Stomach (tissue), 9 donors: Measurements from ENCODE around the gene PPP3R1. TPM values are rescaled to one million over a fixed set of nuclear protein-coding genes. Genes with fewer than 3 reads are reported as not detected.
A peak's percentile ranks its signal among the peaks of the same experiment; 100 is the strongest.

Experiments used
- DNase-seq, 2 donors: peaks; one replicate each; pipeline versions ENCODE4 v3.0.0 to v3.0.0-alpha.2; 2013 to 2019
- H3K27ac ChIP-seq, 5 donors: fragments of 200-600 bp in 4 of 5; sonication (generic) in 4 of 5; one replicate each; pipeline ENCODE4 v1.5.1; 2013 to 2019; ENCODE audit warnings: mild to moderate bottlenecking in 1 of 5, moderate library complexity in 1 of 5
- H3K27me3 ChIP-seq, 3 donors: fragments of 200-600 bp; sonication (generic); one replicate each; pipeline ENCODE4 v1.5.1; 2017 to 2019; ENCODE audit warnings: mixed run types in 1 of 3
- H3K36me3 ChIP-seq, 4 donors: fragments of 200-600 bp; sonication (generic); 1 replicate in 3 of 4; 2 replicates in 1 of 4; pipeline ENCODE4 v1.5.1; 2016 to 2019
- H3K4me1 ChIP-seq, 4 donors: fragments of 200-600 bp; sonication (generic); one replicate each; pipeline ENCODE4 v1.5.1; 2016 to 2019
- H3K4me3 ChIP-seq, 4 donors: fragments of 200-600 bp; sonication (generic) in 3 of 4; one replicate each; pipeline ENCODE4 v1.5.1; 2016 to 2019; ENCODE audit warnings: mild to moderate bottlenecking in 1 of 4
- H3K9me3 ChIP-seq, 4 donors: fragments of 200-600 bp; sonication (generic); one replicate each; pipeline ENCODE4 v1.5.1; 2016 to 2019
- EP300 ChIP-seq: sonication (generic); formaldehyde crosslinking; IDR thresholded peaks from one replicate; pipeline ENCODE4 v1.6.1; 2017; ENCODE audit warnings: antibody characterized with exemption
- POLR2A ChIP-seq, 4 donors: fragments of 450-650 bp; IDR thresholded peaks; one replicate each; pipeline ENCODE4 v1.6.1; 2016; ENCODE audit warnings: antibody characterized with exemption in 4 of 4, control low read depth in 2 of 4, mild to moderate bottlenecking in 1 of 4, moderate library complexity in 1 of 4
- POLR2AphosphoS5 ChIP-seq, 3 donors: sonication (generic); formaldehyde crosslinking; IDR thresholded peaks; one replicate each; pipeline ENCODE4 v1.6.1; 2016; ENCODE audit warnings: antibody characterized with exemption in 3 of 3
- WGBS, 5 donors: extraction: QIAGEN DNeasy Blood & Tissue Kit in 3 of 5; methylation state at CpG; one replicate each; pipeline versions ENCODE4 v1.1.5 to v1.1.7; 2013 to 2018; 5-methylcytosine and 5-hydroxymethylcytosine counted together
- intact Hi-C: fragments of 100-400 bp; cut with DNase I; formaldehyde crosslinking; loops from one replicate; pipeline ENCODE4 v1.15.1; 2023; ENCODE audit warnings: low total_unique reads
- polyA plus RNA-seq, 3 donors: library from polyadenylated mRNA; stranded (reverse); fragments of 200-250 nt; gene quantifications; one replicate each; pipeline ENCODE4 v1.2.3, GENCODE V29; 2013
- total RNA-seq, 5 donors: library from RNA; depleted of rRNA; stranded (reverse); fragments of >200 nt; gene quantifications; one replicate each; pipeline versions ENCODE4 v1.1.0 to v1.2.3, GENCODE V29; 2014 to 2016
- TF ChIP-seq, protein P1 (sequence below), 7 experiments: fragments of 450-650 bp in 4 of 7; fragments of 200-600 bp in 3 of 7; sonication (generic) in 3 of 7; IDR thresholded peaks; one replicate each; pipeline ENCODE4 v1.5.1; 2016 to 2019; ENCODE audit warnings: antibody characterized with exemption in 7 of 7, control low read depth in 2 of 7, mild to moderate bottlenecking in 1 of 7
- donor health status: healthy with polysubstance abuse.
- donor health status: Bipolar disorder and iron deficiency.
- donor health status: healthy.

PPP3R1 gene
- total and polyA plus RNA-seq, 8 donors, result 1.2 to 65.7 (median 19.8) TPM

DNA sequence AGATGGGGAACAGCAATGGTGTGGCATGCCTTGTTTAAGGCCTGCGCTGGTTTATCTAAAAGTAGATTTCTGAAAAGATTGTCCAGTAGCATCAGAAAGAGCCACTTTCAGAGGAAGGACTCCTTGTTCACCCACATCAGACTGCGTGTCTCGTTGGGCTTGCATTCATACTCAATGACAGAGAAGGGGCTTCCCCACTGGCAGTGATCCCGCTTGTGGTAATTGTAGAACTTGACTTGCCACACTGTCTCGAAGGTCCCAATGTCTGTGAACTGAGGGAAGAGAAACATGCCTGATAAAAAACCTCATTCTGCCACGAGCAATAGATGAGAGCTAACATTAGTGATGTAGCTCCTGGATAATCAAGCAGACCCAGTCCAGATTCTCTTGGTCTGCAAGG lies 41.4 kb upstream of the PPP3R1 start:
- no peak for DNase-seq
- Histone ChIP-seq H3K4me3 (no peak overlapping the region), H3K9me3 (no peaks in the 10 kb centered on the region), H3K27me3 (no peaks in the 10 kb centered on the region), H3K36me3 (no peaks in the 10 kb centered on the region), H3K4me1 (peaks cover 0 to 13% (median under 1%) of the 10 kb centered on the region in 4 donors), H3K27ac (no peak overlapping the region)
- intact Hi-C loops, result no loop called here
- WGBS, 5 donors, result 79 to 85% (median 80%) methylated on average over 6 of the region's 6 CpGs
- TF ChIP-seq, protein P1, sequence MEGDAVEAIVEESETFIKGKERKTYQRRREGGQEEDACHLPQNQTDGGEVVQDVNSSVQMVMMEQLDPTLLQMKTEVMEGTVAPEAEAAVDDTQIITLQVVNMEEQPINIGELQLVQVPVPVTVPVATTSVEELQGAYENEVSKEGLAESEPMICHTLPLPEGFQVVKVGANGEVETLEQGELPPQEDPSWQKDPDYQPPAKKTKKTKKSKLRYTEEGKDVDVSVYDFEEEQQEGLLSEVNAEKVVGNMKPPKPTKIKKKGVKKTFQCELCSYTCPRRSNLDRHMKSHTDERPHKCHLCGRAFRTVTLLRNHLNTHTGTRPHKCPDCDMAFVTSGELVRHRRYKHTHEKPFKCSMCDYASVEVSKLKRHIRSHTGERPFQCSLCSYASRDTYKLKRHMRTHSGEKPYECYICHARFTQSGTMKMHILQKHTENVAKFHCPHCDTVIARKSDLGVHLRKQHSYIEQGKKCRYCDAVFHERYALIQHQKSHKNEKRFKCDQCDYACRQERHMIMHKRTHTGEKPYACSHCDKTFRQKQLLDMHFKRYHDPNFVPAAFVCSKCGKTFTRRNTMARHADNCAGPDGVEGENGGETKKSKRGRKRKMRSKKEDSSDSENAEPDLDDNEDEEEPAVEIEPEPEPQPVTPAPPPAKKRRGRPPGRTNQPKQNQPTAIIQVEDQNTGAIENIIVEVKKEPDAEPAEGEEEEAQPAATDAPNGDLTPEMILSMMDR (IDR thresholded peaks at IDR 0.05), result no peak
- TF ChIP-seq POLR2AphosphoS5 (IDR thresholded peaks at IDR 0.05) (no peak), POLR2A (IDR thresholded peaks at IDR 0.05) (no peak), EP300 (no peak)

DNA sequence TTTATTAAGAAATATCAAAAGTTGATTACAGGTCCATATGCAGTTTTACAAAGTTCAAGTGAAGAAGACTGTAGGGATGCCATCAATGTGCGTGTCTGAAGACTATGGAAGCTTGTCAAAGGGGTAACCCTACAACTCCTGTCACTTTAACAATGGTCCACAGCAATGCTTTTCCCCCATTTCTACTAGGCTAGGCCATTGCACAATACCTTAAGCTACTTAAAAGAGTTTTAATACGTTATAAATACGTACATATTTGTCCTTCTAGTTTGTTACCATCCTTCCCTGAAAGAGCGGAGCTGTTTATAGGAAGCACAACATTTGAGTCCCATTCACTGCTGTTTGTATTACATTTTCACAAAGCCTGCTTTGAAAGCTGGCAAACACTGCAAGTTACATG lies 40.7 kb upstream of the PPP3R1 start:
- WGBS, 5 donors, result 86 to 96% (median 91%) methylated on average over 4 of the region's 4 CpGs
- H3K36me3 ChIP-seq, result no peaks in the 10 kb centered on the region
- H3K4me3 ChIP-seq, result no peak overlapping the region
- no peak for DNase-seq
- no peak overlapping the region for H3K27ac ChIP-seq
- peaks cover 0 to 20% (median 6%) of the 10 kb centered on the region in 4 donors for H3K4me1 ChIP-seq
- no peaks in the 10 kb centered on the region for H3K27me3 ChIP-seq
- no peaks in the 10 kb centered on the region for H3K9me3 ChIP-seq
- TF ChIP-seq POLR2AphosphoS5 (IDR thresholded peaks at IDR 0.05), result no peak
- TF ChIP-seq EP300, result no peak
- TF ChIP-seq, protein P1 (IDR thresholded peaks at IDR 0.05), result no peak
- no peak for TF ChIP-seq POLR2A (IDR thresholded peaks at IDR 0.05)
- intact Hi-C loops, result no loop called here

DNA sequence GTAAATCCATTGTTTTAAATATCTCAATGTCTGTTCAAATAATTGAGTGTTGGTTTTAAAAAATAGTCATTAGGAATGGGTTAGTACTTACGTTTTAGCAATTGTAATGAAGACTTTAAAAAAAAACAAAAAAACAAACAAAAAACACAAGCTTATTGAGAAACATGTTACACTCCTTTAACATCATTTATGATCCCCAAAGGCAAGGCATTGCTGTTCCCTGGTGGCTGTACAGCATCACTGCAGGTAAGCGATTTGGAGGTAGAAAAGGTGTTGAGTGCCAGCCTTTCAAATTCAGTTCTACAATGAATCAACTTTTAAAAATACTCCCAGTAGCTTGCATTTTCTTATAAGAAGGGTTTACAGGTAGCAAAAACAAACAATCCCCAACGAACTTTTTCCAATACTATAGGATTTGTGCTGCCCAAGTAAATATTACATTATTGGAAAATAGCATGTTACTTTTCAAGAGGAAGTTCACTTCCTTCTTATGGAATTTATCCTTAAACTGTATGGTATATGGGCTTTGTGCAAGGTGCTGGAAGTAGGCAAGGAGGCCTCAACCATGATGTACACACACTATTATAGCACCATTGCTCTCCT lies 39.9 kb upstream of the PPP3R1 start:
- Histone ChIP-seq H3K9me3 (no peaks in the 10 kb centered on the region), H3K27ac (no peak overlapping the region), H3K36me3 (no peaks in the 10 kb centered on the region), H3K27me3 (no peaks in the 10 kb centered on the region), H3K4me3 (no peak overlapping the region), H3K4me1 (peaks cover 0 to 28% (median 12%) of the 10 kb centered on the region in 4 donors)
- TF ChIP-seq, protein P1 (IDR thresholded peaks at IDR 0.05), result peak in 5 of 7 experiments; percentile 32 to 71 (median 67)
- TF ChIP-seq POLR2AphosphoS5 (IDR thresholded peaks at IDR 0.05), result no peak
- 21 to 40% (median 25%) methylated on average over 3 of the region's 3 CpGs for WGBS, 5 donors
- intact Hi-C loops, result no loop called here
- DNase-seq, result peak in 1 of 2 donors; percentile 53

DNA sequence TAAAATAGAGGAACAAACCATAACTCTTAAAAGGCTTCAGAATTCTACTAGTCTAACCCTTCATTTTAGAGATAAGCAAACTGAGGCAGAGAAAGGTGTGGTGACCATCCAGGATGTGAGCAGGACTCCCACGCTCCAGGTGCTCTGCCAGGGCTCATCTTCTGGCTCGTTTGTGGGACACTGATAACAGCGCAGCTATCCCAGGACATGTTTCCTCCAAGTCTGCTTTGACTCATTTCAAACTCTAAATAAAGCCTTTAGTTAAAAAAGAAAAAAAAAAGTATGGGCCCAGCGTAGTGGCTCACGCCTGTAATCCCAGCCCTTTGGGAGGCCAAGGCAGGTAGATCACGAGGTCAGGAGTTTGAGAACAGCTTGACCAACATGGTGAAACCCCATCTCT lies 39.0 kb upstream of the PPP3R1 start:
- DNase-seq, result no peak
- Histone ChIP-seq H3K4me3 (no peak overlapping the region), H3K4me1 (peaks cover 0 to 32% (median 12%) of the 10 kb centered on the region in 4 donors), H3K27me3 (no peaks in the 10 kb centered on the region), H3K27ac (no peak overlapping the region), H3K9me3 (no peaks in the 10 kb centered on the region), H3K36me3 (no peaks in the 10 kb centered on the region)
- TF ChIP-seq, protein P1 (IDR thresholded peaks at IDR 0.05), result no peak
- TF ChIP-seq EP300, result no peak
- no peak for TF ChIP-seq POLR2A (IDR thresholded peaks at IDR 0.05)
- TF ChIP-seq POLR2AphosphoS5 (IDR thresholded peaks at IDR 0.05), result no peak
- 54 to 77% (median 60%) methylated on average over 6 of the region's 6 CpGs for WGBS, 5 donors
- intact Hi-C loops, result no loop called here
